Gastroesophageal sphincter (tissue), 4 donors: ENCODE results near the gene BMPR1A. TPM values are rescaled to one million over a fixed set of nuclear protein-coding genes. Genes with fewer than 3 reads are reported as not detected.
A peak's percentile ranks its signal among the peaks of the same experiment; 100 is the strongest.

Source experiments
- ATAC-seq: fragments of 150-250 bp; one replicate; pipeline ENCODE4 v1.9.1; 2016; ENCODE audit warnings: mild to moderate bottlenecking, moderate library complexity
- H3K27ac ChIP-seq, 4 donors: fragments of 200-600 bp; sonication (generic) in 3 of 4; 1 replicate in 3 of 4; 2 replicates in 1 of 4; pipeline ENCODE4 v1.5.1; 2016 to 2019
- H3K27me3 ChIP-seq: fragments of 200-600 bp; sonication (generic); one replicate; pipeline ENCODE4 v1.5.1; 2019
- H3K36me3 ChIP-seq, 2 donors: fragments of 200-600 bp; sonication (generic); one replicate each; pipeline ENCODE4 v1.5.1; 2019; ENCODE audit warnings: control low read depth in 1 of 2
- H3K4me1 ChIP-seq, 3 donors: fragments of 200-600 bp; sonication (generic); 1 replicate in 2 of 3; 2 replicates in 1 of 3; pipeline ENCODE4 v1.5.1; 2016 to 2019; ENCODE audit warnings: control low read depth in 2 of 3
- H3K4me3 ChIP-seq, 2 donors: fragments of 200-600 bp; sonication (generic); one replicate each; pipeline ENCODE4 v1.5.1; 2019; ENCODE audit warnings: mild to moderate bottlenecking in 1 of 2, moderate library complexity in 1 of 2
- H3K9me3 ChIP-seq, 3 donors: fragments of 200-600 bp; sonication (generic); one replicate each; pipeline ENCODE4 v1.5.1; 2017 to 2019; ENCODE audit warnings: control low read depth in 2 of 3
- CTCF ChIP-seq, 4 experiments: fragments of 200-600 bp in 2 of 4; fragments of 450-650 bp in 2 of 4; sonication (generic) in 1 of 4; IDR thresholded peaks; one replicate each; pipeline ENCODE4 v1.5.1; 2017 to 2019; ENCODE audit warnings: antibody characterized with exemption in 4 of 4, mild to moderate bottlenecking in 2 of 4, moderate library complexity in 2 of 4
- EP300 ChIP-seq: sonication (generic); formaldehyde crosslinking; IDR thresholded peaks from one replicate; pipeline ENCODE4 v1.6.1; 2017; ENCODE audit warnings: antibody characterized with exemption, mild to moderate bottlenecking
- POLR2A ChIP-seq, 2 donors: fragments of 450-650 bp; IDR thresholded peaks; one replicate each; pipeline ENCODE4 v1.6.1; 2017; ENCODE audit warnings: antibody characterized with exemption in 2 of 2, mild to moderate bottlenecking in 2 of 2, moderate library complexity in 1 of 2
- POLR2AphosphoS5 ChIP-seq: sonication (generic); formaldehyde crosslinking; IDR thresholded peaks from one replicate; pipeline ENCODE4 v1.6.1; 2017; ENCODE audit warnings: antibody characterized with exemption
- WGBS, 2 donors: methylation state at CpG; one replicate each; pipeline ENCODE4 v1.1.5; 2018; ENCODE audit warnings: low coverage in 1 of 2; 5-methylcytosine and 5-hydroxymethylcytosine counted together
- total RNA-seq, 4 donors: library from RNA; depleted of rRNA; stranded (reverse); fragments of >200 nt; gene quantifications; one replicate each; pipeline ENCODE4 v1.1.0, GENCODE V29; 2016

The BMPR1A gene
- total RNA-seq, 4 donors from 2014 or later: 91.5 to 121 (median 117) TPM

GRCh38 chr10:86785968-86786367 is 29.5 kb downstream of the BMPR1A start:
- 23 to 40% methylated on average over 5 of the region's 5 CpGs for WGBS, 2 donors
- TF ChIP-seq CTCF (IDR thresholded peaks at IDR 0.05) (no peak), EP300 (no peak), POLR2A (IDR thresholded peaks at IDR 0.05) (no peak), POLR2AphosphoS5 (no peak)
- H3K27ac ChIP-seq: peak overlapping the region; percentile 56 to 66 (median 60)
- H3K27me3 ChIP-seq: no peaks in the 10 kb centered on the region
- no peak overlapping the region for H3K4me3 ChIP-seq
- H3K4me1 ChIP-seq: peaks cover 9 to 80% (median 10%) of the 10 kb centered on the region in 3 donors
- no peaks in the 10 kb centered on the region for H3K9me3 ChIP-seq
- no peaks in the 10 kb centered on the region for H3K36me3 ChIP-seq
- ATAC-seq: no peak

- TF ChIP-seq POLR2AphosphoS5 (peak; percentile 57), EP300 (no peak)
- Histone ChIP-seq H3K4me3 (no peak overlapping the region), H3K27ac (peak overlapping the region; percentile 56 to 66 (median 60)), H3K4me1 (peaks cover 9 to 83% (median 10%) of the 10 kb centered on the region in 3 donors), H3K9me3 (no peaks in the 10 kb centered on the region), H3K36me3 (no peaks in the 10 kb centered on the region), H3K27me3 (no peaks in the 10 kb centered on the region)
- no peak for ATAC-seq
- WGBS, 2 donors: 12% methylated on average over 4 of the region's 4 CpGs
Observed at GRCh38 chr10:86786368-86786767, 29.9 kb downstream of the BMPR1A start.

- Histone ChIP-seq H3K4me3 (no peak overlapping the region), H3K9me3 (no peaks in the 10 kb centered on the region), H3K27ac (no peak overlapping the region), H3K36me3 (no peaks in the 10 kb centered on the region), H3K4me1 (peaks cover 7 to 86% (median 10%) of the 10 kb centered on the region in 3 donors), H3K27me3 (no peaks in the 10 kb centered on the region)
- TF ChIP-seq POLR2AphosphoS5: no peak
- TF ChIP-seq EP300: no peak
- TF ChIP-seq CTCF (IDR thresholded peaks at IDR 0.05): no peak
- TF ChIP-seq POLR2A (IDR thresholded peaks at IDR 0.05): no peak
- no peak for ATAC-seq
- 85 to 96% methylated on average over 3 of the region's 3 CpGs for WGBS, 2 donors
Observed at GRCh38 chr10:86790394-86790793, 34.0 kb downstream of the BMPR1A start.

- no peak overlapping the region for H3K4me3 ChIP-seq
- ATAC-seq: no peak
- no peaks in the 10 kb centered on the region for H3K9me3 ChIP-seq
- no peaks in the 10 kb centered on the region for H3K36me3 ChIP-seq
- H3K27ac ChIP-seq: peak overlapping the region; percentile 15 to 52 (median 24)
- TF ChIP-seq EP300 (no peak), CTCF (IDR thresholded peaks at IDR 0.05) (no peak), POLR2A (IDR thresholded peaks at IDR 0.05) (no peak), POLR2AphosphoS5 (no peak)
- peaks cover 0 to 86% (median 8%) of the 10 kb centered on the region in 3 donors for H3K4me1 ChIP-seq
- WGBS, 2 donors: 50% methylated on average over 1 of the region's 1 CpG; no CpG with 5 or more reads in 1 of the 2 donors
- H3K27me3 ChIP-seq: no peaks in the 10 kb centered on the region
Observed at GRCh38 chr10:86792461-86793167, 36.2 kb downstream of the BMPR1A start.

DNA sequence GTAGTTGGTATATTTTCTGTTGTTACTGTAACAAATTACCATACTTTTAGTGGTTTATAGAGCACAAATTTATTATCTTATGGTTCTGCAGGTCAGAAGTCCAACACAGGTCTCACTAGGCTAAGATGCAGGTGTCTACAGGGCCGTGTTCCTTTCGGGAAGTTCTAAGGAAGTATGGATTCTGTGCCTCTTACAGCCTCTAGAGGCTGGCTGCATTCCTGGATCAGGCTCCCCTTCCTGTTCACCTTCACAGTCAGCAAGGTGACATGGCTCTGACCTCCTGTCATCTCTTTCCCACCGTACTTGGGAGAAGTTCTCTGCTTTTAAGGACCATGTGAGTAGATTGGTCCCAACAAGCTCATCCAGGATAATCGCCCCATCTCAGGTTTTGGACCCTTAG is 37.3 kb downstream of the BMPR1A start:
- ATAC-seq: no peak
- TF ChIP-seq EP300 (no peak), POLR2A (IDR thresholded peaks at IDR 0.05) (no peak), CTCF (IDR thresholded peaks at IDR 0.05) (no peak), POLR2AphosphoS5 (no peak)
- Histone ChIP-seq H3K4me3 (no peak overlapping the region), H3K4me1 (peaks cover 6 to 86% (median 11%) of the 10 kb centered on the region in 3 donors), H3K27ac (peak overlapping the region in 2 of 4 donors; percentile 41 to 52), H3K27me3 (no peaks in the 10 kb centered on the region), H3K36me3 (no peaks in the 10 kb centered on the region), H3K9me3 (no peaks in the 10 kb centered on the region)
- WGBS, 2 donors: 74 to 83% methylated on average over 2 to 4 of the region's 4 CpGs
